ENCODE measurements around the gene SORCS1. TPM values are rescaled to one million over a fixed set of nuclear protein-coding genes. Genes with fewer than 3 reads are reported as not detected.

The SORCS1 gene
- total and polyA plus RNA-seq, 2 donors (not counting 1 experiment from before 2014, with no cell fraction given): not detected

DNA sequence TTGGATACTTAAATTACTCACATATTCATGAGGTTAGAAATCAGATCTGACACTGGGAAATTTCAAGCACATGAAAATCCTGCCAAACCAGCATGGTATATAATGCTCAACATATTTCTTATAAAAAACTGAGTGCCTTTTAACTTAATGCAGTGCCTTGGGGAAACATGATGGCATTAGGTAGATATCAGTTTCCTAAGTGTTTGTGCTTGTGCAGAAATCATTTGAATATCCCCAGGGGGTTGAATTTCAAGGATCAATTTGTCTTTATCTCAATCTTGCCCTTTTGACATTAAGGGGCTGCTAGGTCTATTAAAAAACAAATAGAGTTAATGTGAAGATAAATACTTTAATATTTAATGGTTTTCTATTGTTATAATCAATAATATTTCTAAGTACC, 396.3 kb downstream of the SORCS1 start:
- Mint-ChIP-seq H3K27me3 (no peaks in the 10 kb centered on the region), H3K4me3 (no peak overlapping the region), H3K27ac (no peak overlapping the region), H3K9me3 (ENCODE audit: insufficient read depth) (no peaks in the 10 kb centered on the region), H3K4me1 (no peaks in the 10 kb centered on the region)
- no peaks in the 10 kb centered on the region for H3K4me1 ChIP-seq (ENCODE audit: control insufficient read depth in 2 of 2, insufficient read depth in 2 of 2, low read length in 2 of 2)
- H3K27ac ChIP-seq (ENCODE audit: low read length in 2 of 2): no peak overlapping the region
- intact Hi-C loops (cut with micrococcal nuclease): no loop called here
- no peak overlapping the region for H3K9ac ChIP-seq (ENCODE audit: low read length)
- no peaks in the 10 kb centered on the region for H3K9me3 ChIP-seq (ENCODE audit: control extremely low read depth in 1 of 3, control insufficient read depth in 2 of 3, insufficient read depth in 1 of 3, low read length in 2 of 3)
- H3K79me2 ChIP-seq (ENCODE audit: control insufficient read depth, insufficient read depth, low read length): no peaks in the 10 kb centered on the region
- no peak for TF ChIP-seq EZH2 (IDR thresholded peaks at IDR 0.05; ENCODE audit: borderline replicate concordance, insufficient read depth, low read depth, low read length, poor library complexity, severe bottlenecking)
- TF ChIP-seq, protein P1, sequence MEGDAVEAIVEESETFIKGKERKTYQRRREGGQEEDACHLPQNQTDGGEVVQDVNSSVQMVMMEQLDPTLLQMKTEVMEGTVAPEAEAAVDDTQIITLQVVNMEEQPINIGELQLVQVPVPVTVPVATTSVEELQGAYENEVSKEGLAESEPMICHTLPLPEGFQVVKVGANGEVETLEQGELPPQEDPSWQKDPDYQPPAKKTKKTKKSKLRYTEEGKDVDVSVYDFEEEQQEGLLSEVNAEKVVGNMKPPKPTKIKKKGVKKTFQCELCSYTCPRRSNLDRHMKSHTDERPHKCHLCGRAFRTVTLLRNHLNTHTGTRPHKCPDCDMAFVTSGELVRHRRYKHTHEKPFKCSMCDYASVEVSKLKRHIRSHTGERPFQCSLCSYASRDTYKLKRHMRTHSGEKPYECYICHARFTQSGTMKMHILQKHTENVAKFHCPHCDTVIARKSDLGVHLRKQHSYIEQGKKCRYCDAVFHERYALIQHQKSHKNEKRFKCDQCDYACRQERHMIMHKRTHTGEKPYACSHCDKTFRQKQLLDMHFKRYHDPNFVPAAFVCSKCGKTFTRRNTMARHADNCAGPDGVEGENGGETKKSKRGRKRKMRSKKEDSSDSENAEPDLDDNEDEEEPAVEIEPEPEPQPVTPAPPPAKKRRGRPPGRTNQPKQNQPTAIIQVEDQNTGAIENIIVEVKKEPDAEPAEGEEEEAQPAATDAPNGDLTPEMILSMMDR (IDR thresholded peaks at IDR 0.05): no peak
- ChIA-PET CTCF (no interaction called here), POLR2A (no interaction called here)
- ATAC-seq (ENCODE audit: low read depth) (no peak), DNase-seq (no peak)
- no peak overlapping the region for H2AFZ ChIP-seq (ENCODE audit: insufficient read depth, low read depth, low read length, poor library complexity, severe bottlenecking)
- H3K36me3 ChIP-seq (replicated peaks in 1 of 2; ENCODE audit: control extremely low read depth in 1 of 2, control insufficient read depth in 1 of 2, extremely low read depth in 1 of 2, insufficient read depth in 2 of 2, low read length in 1 of 2): no peaks in the 10 kb centered on the region
- no peak overlapping the region for H3K4me3 ChIP-seq (ENCODE audit: control extremely low read depth in 1 of 5, extremely low read depth in 1 of 5, insufficient read depth in 1 of 5, low read depth in 2 of 5, low read length in 4 of 5)
- no peaks in the 10 kb centered on the region for H3K27me3 ChIP-seq (replicated peaks in 1 of 4; ENCODE audit: control extremely low read depth in 1 of 4, control insufficient read depth in 3 of 4, insufficient read depth in 4 of 4, low read length in 3 of 4)
- no peak overlapping the region for H3K4me2 ChIP-seq (replicated peaks; ENCODE audit: low read depth, low read length, poor library complexity, severe bottlenecking)
- H4K20me1 ChIP-seq (ENCODE audit: control insufficient read depth, insufficient read depth, low read length, poor library complexity, severe bottlenecking): no peaks in the 10 kb centered on the region

GRCh38 chr10:106765928-106766327, 398.6 kb downstream of the SORCS1 start:
- Histone ChIP-seq H3K36me3 (replicated peaks in 1 of 2; ENCODE audit: control extremely low read depth in 1 of 2, control insufficient read depth in 1 of 2, extremely low read depth in 1 of 2, insufficient read depth in 2 of 2, low read length in 1 of 2) (no peaks in the 10 kb centered on the region), H3K4me3 (ENCODE audit: control extremely low read depth in 1 of 5, extremely low read depth in 1 of 5, insufficient read depth in 1 of 5, low read depth in 2 of 5, low read length in 4 of 5) (no peak overlapping the region), H3K79me2 (ENCODE audit: control insufficient read depth, insufficient read depth, low read length) (no peaks in the 10 kb centered on the region), H3K27ac (ENCODE audit: low read length in 2 of 2) (no peak overlapping the region), H3K4me2 (replicated peaks; ENCODE audit: low read depth, low read length, poor library complexity, severe bottlenecking) (no peak overlapping the region), H4K20me1 (ENCODE audit: control insufficient read depth, insufficient read depth, low read length, poor library complexity, severe bottlenecking) (no peaks in the 10 kb centered on the region), H3K27me3 (replicated peaks in 1 of 4; ENCODE audit: control extremely low read depth in 1 of 4, control insufficient read depth in 3 of 4, insufficient read depth in 4 of 4, low read length in 3 of 4) (no peaks in the 10 kb centered on the region), H2AFZ (ENCODE audit: insufficient read depth, low read depth, low read length, poor library complexity, severe bottlenecking) (no peak overlapping the region), H3K9me3 (ENCODE audit: control extremely low read depth in 1 of 3, control insufficient read depth in 2 of 3, insufficient read depth in 1 of 3, low read length in 2 of 3) (no peaks in the 10 kb centered on the region), H3K9ac (ENCODE audit: low read length) (no peak overlapping the region), H3K4me1 (ENCODE audit: control insufficient read depth in 2 of 2, insufficient read depth in 2 of 2, low read length in 2 of 2) (no peaks in the 10 kb centered on the region)
- CTCF ChIA-PET: no interaction called here
- intact Hi-C loops (cut with micrococcal nuclease): no loop called here
- H3K4me1 Mint-ChIP-seq: no peaks in the 10 kb centered on the region
- H3K4me3 Mint-ChIP-seq: no peak overlapping the region
- DNase-seq (no peak), ATAC-seq (ENCODE audit: low read depth) (no peak)
- H3K27me3 Mint-ChIP-seq: no peaks in the 10 kb centered on the region
- 74% methylated on average over 7 of the region's 7 CpGs for WGBS (ENCODE audit: insufficient coverage)
- POLR2A ChIA-PET: no interaction called here
- no peaks in the 10 kb centered on the region for H3K9me3 Mint-ChIP-seq (ENCODE audit: insufficient read depth)
- no peak overlapping the region for H3K27ac Mint-ChIP-seq
- TF ChIP-seq, protein P1 (IDR thresholded peaks at IDR 0.05): no peak
- no peak for TF ChIP-seq EZH2 (IDR thresholded peaks at IDR 0.05; ENCODE audit: borderline replicate concordance, insufficient read depth, low read depth, low read length, poor library complexity, severe bottlenecking)
